Colonic mucosa (tissue), 4 donors: ENCODE measurements around the gene NPFFR1. TPM values are rescaled to one million over a fixed set of nuclear protein-coding genes. Genes with fewer than 3 reads are reported as not detected.
A peak's percentile ranks its signal among the peaks of the same experiment; 100 is the strongest.
"Not testable (repeated sequence)": the region's sequence is repeated elsewhere in the genome, so short reads cannot be mapped to it uniquely, and the experiment has no call there.

Experiments used
- DNase-seq: peaks from one replicate; pipeline ENCODE4 v3.0.0-alpha.2; 2020
- H3K27ac ChIP-seq: fragments of 200-600 bp; one replicate; pipeline ENCODE4 v1.8.0; 2021
- H3K27me3 ChIP-seq: fragments of 200-600 bp; one replicate; pipeline ENCODE4 v1.8.0; 2021
- H3K36me3 ChIP-seq: fragments of 200-600 bp; one replicate; pipeline ENCODE4 v1.8.0; 2021
- H3K4me1 ChIP-seq: fragments of 200-600 bp; one replicate; pipeline ENCODE4 v1.8.0; 2021; ENCODE audit warnings: mild to moderate bottlenecking
- H3K4me3 ChIP-seq: fragments of 200-600 bp; one replicate; pipeline ENCODE4 v1.8.0; 2021
- H3K9ac ChIP-seq, 2 donors: one replicate each; pipeline ENCODE4 v1.7.0; 2013; ENCODE audit warnings: control low read depth in 2 of 2, low read depth in 2 of 2, low read length in 2 of 2
- H3K9me3 ChIP-seq: fragments of 200-600 bp; one replicate; pipeline ENCODE4 v1.8.0; 2021
- CTCF ChIP-seq: fragments of 200-600 bp; IDR thresholded peaks from one replicate; pipeline ENCODE4 v1.8.0; 2022; ENCODE audit warnings: antibody characterized with exemption, mild to moderate bottlenecking
- intact Hi-C: fragments of 100-400 bp; cut with DNase I; formaldehyde crosslinking; loops from one replicate; pipeline ENCODE4 v1.14.1; 2022
- total RNA-seq, 2 donors: library from RNA; stranded (reverse); fragmentation: NEBNext Ultra II Directional in 1 of 2; extraction: Animal tissue kit (Norgen Biotek cat#: 25700) in 1 of 2; gene quantifications; one replicate each; pipeline ENCODE4 v1.2.1, GENCODE V29; 2021
- donor health status: healthy.
- donor health status: DM: no; HTN: no; CAD: no.
- donor health status: DM: no; HTN: no; CAD: no.

Gene NPFFR1
- total RNA-seq, 2 donors from 2014 or later: 0.07 to 0.08 TPM

- no peak overlapping the region for H3K4me3 ChIP-seq
- H3K27me3 ChIP-seq: no peaks in the 10 kb centered on the region
- H3K4me1 ChIP-seq: no peaks in the 10 kb centered on the region
- intact Hi-C loops: no loop called here
- H3K9ac ChIP-seq: no peak overlapping the region
- DNase-seq: no peak
- no peak overlapping the region for H3K27ac ChIP-seq
- H3K36me3 ChIP-seq: no peaks in the 10 kb centered on the region
- no peaks in the 10 kb centered on the region for H3K9me3 ChIP-seq
- no peak for TF ChIP-seq CTCF
Measured at GRCh38 chr10:70265032-70265689, 18.6 kb downstream of the NPFFR1 start.

GRCh38 chr10:70260734-70261133 is 23.1 kb downstream of the NPFFR1 start:
- H3K9me3 ChIP-seq: no peaks in the 10 kb centered on the region
- H3K27me3 ChIP-seq: peaks cover under 1% of the 10 kb centered on the region
- no peaks in the 10 kb centered on the region for H3K36me3 ChIP-seq
- intact Hi-C loops: no loop called here
- no peak overlapping the region for H3K4me3 ChIP-seq
- no peak for TF ChIP-seq CTCF
- peaks cover 3% of the 10 kb centered on the region for H3K4me1 ChIP-seq
- no peak overlapping the region for H3K27ac ChIP-seq
- H3K9ac ChIP-seq: no peak overlapping the region
- no peak for DNase-seq

GRCh38 chr10:70260259-70260658 is 23.5 kb downstream of the NPFFR1 start:
- DNase-seq: no peak
- intact Hi-C loops: no loop called here
- no peak for TF ChIP-seq CTCF

GRCh38 chr10:70258216-70258615 is 25.6 kb downstream of the NPFFR1 start:
- H3K4me3 ChIP-seq: no peak overlapping the region
- H3K27ac ChIP-seq: no peak overlapping the region
- TF ChIP-seq CTCF: no peak
- intact Hi-C loops: no loop called here
- peaks cover 9% of the 10 kb centered on the region for H3K27me3 ChIP-seq
- no peaks in the 10 kb centered on the region for H3K9me3 ChIP-seq
- peaks cover 7% of the 10 kb centered on the region for H3K4me1 ChIP-seq
- no peaks in the 10 kb centered on the region for H3K36me3 ChIP-seq
- no peak for DNase-seq
- H3K9ac ChIP-seq: no peak overlapping the region

More at GRCh38 chr10:70260259-70260658, 23.5 kb downstream of the NPFFR1 start:
- no peaks in the 10 kb centered on the region for H3K9me3 ChIP-seq
- no peak overlapping the region for H3K9ac ChIP-seq
- peaks cover 7% of the 10 kb centered on the region for H3K4me1 ChIP-seq
- no peaks in the 10 kb centered on the region for H3K36me3 ChIP-seq
- H3K27me3 ChIP-seq: peaks cover 6% of the 10 kb centered on the region
- H3K27ac ChIP-seq: no peak overlapping the region
- H3K4me3 ChIP-seq: no peak overlapping the region

GRCh38 chr10:70257816-70258215 is 26.0 kb downstream of the NPFFR1 start:
- H3K27me3 ChIP-seq, DNase-seq, H3K9ac ChIP-seq: not testable (repeated sequence)

GRCh38 chr10:70256463-70256862 is 27.3 kb downstream of the NPFFR1 start:
- no peaks in the 10 kb centered on the region for H3K36me3 ChIP-seq
- peak overlapping the region; percentile 34 for H3K27ac ChIP-seq
- no peaks in the 10 kb centered on the region for H3K9me3 ChIP-seq
- H3K27me3 ChIP-seq: peaks cover 9% of the 10 kb centered on the region
- no peak for TF ChIP-seq CTCF
- H3K4me1 ChIP-seq: peaks cover 7% of the 10 kb centered on the region
- intact Hi-C loops: no loop called here
- no peak overlapping the region for H3K9ac ChIP-seq
- H3K4me3 ChIP-seq: no peak overlapping the region
- DNase-seq: no peak

More at GRCh38 chr10:70257816-70258215, 26.0 kb downstream of the NPFFR1 start:
- H3K9me3 ChIP-seq, H3K4me3 ChIP-seq, intact Hi-C loops, H3K27ac ChIP-seq, H3K4me1 ChIP-seq, H3K36me3 ChIP-seq: not testable (repeated sequence)
